ENCODE data around the gene GPX6. TPM values are rescaled to one million over a fixed set of nuclear protein-coding genes. Genes with fewer than 3 reads are reported as not detected.

GPX6 gene
- total RNA-seq, 1 experiment from 2014 or later, result not detected

GRCh38 chr6:28537065-28537464, 21.5 kb upstream of the GPX6 start:
- peak overlapping the region; percentile 93 for H3K9ac ChIP-seq (ENCODE audit: extremely low read depth, insufficient read length, low read length)
- no peaks in the 10 kb centered on the region for H4K20me1 ChIP-seq (ENCODE audit: control insufficient read depth, insufficient read depth, insufficient read length)
- Mint-ChIP-seq H3K9me3 (no peaks in the 10 kb centered on the region; a peak in 2 of 5 replicates), H3K36me3 (ENCODE audit: insufficient read depth in 1 of 3, low read depth in 3 of 3) (no peaks in the 10 kb centered on the region; a peak in 1 of 7 replicates), H3K4me3 (peak overlapping the region; percentile 92 to 94), H3K27me3 (ENCODE audit: low read depth) (peaks cover 10% of the 10 kb centered on the region), H3K27ac (peak overlapping the region; percentile 85 to 98 (median 96); a peak in 6 of 7 replicates), H3K4me1 (peaks cover 18 to 27% of the 10 kb centered on the region in 2 experiments)
- H3K9me3 ChIP-seq (ENCODE audit: control insufficient read depth, low read depth, low read length), result no peaks in the 10 kb centered on the region
- H2BK15ac ChIP-seq (ENCODE audit: low read depth, low read length), result no peak overlapping the region
- H3K23ac ChIP-seq (ENCODE audit: insufficient read length, low read depth, low read length), result no peak overlapping the region
- DNase-seq, result peak; percentile 53
- TF ChIP-seq CTCF (conservative IDR thresholded peaks at IDR 0.05), result no peak
- H3K27me3 ChIP-seq (ENCODE audit: insufficient read depth, low read length), result no peaks in the 10 kb centered on the region
- no peak overlapping the region for H3K56ac ChIP-seq (ENCODE audit: insufficient read length, low read depth, low read length)
- H2AFZ ChIP-seq (ENCODE audit: low read length), result peak overlapping the region; percentile 100
- H2AK5ac ChIP-seq (ENCODE audit: insufficient read length, low read length), result no peak overlapping the region
- WGBS (ENCODE audit: extremely low coverage, insufficient read length, low lambda C conversion rate), result no CpG with 5 or more reads among the region's 18 CpGs
- no peaks in the 10 kb centered on the region for H3K4me1 ChIP-seq (ENCODE audit: insufficient read depth, low read length)
- no peaks in the 10 kb centered on the region for H3K79me1 ChIP-seq (ENCODE audit: insufficient read depth, low read depth, low read length, poor library complexity, severe bottlenecking)
- no peak overlapping the region for H3K27ac ChIP-seq (ENCODE audit: insufficient read length, low read depth, low read length)
- H3K18ac ChIP-seq (ENCODE audit: insufficient read length, low read depth, low read length), result peak overlapping the region; percentile 88
- H2BK5ac ChIP-seq (ENCODE audit: insufficient read length, low read length), result no peak overlapping the region
- no peak overlapping the region for H4K8ac ChIP-seq (replicated peaks; ENCODE audit: insufficient read length, low read depth, low read length)
- no peak overlapping the region; the same call in 1 of the 2 replicates for H3K4ac ChIP-seq (ENCODE audit: low read depth, low read length)
- H4K5ac ChIP-seq (ENCODE audit: insufficient read length, low read depth, low read length), result peak overlapping the region; percentile 94
- H3K14ac ChIP-seq (ENCODE audit: insufficient read depth, low read length), result peak overlapping the region; percentile 96; the same call in 1 of the 2 replicates
- H4K91ac ChIP-seq (ENCODE audit: insufficient read length, low read depth, low read length), result no peak overlapping the region
- H3K23me2 ChIP-seq (ENCODE audit: insufficient read length, low read depth, low read length, poor library complexity, severe bottlenecking), result peaks cover 9% of the 10 kb centered on the region
- peak overlapping the region; percentile 84 for H3T11ph ChIP-seq (ENCODE audit: low read length)
- no peak overlapping the region for H2BK12ac ChIP-seq (ENCODE audit: insufficient read length, low read depth, low read length)
- H2BK120ac ChIP-seq (ENCODE audit: low read depth, low read length, poor library complexity, severe bottlenecking), result no peak overlapping the region
- no peaks in the 10 kb centered on the region for H3K79me2 ChIP-seq (ENCODE audit: insufficient read depth, low read length)
- no peak overlapping the region for H2BK20ac ChIP-seq (ENCODE audit: low read depth, low read length, poor library complexity, severe bottlenecking)
- peak overlapping the region; percentile 72 for H3K4me2 ChIP-seq (ENCODE audit: insufficient read depth, insufficient read length, low read length)

All from H9 (cell line).